Measurements from ENCODE around the gene C5orf63.

DNA sequence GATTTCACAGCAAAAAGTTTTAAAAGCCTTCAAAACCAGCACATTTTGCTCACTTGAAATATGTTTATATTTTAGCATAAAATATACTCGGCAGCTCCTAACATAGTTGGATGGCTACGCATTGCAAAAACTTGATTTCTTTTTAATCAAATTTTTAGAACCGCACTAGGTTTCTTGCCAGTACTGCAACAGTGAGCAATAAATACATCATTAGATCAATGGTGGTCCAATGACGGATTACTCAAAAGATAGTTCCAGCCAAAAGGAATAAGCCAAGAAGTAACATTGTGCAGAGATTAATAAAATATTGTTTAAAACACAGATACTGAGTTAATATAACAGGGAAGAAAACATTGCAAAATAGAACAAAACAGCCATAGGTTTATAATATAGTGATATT is 48.5 kb downstream of the C5orf63 start:
- no peak for TF ChIP-seq POLR2AphosphoS5 (IDR thresholded peaks at IDR 0.05)
- TF ChIP-seq, protein P1, sequence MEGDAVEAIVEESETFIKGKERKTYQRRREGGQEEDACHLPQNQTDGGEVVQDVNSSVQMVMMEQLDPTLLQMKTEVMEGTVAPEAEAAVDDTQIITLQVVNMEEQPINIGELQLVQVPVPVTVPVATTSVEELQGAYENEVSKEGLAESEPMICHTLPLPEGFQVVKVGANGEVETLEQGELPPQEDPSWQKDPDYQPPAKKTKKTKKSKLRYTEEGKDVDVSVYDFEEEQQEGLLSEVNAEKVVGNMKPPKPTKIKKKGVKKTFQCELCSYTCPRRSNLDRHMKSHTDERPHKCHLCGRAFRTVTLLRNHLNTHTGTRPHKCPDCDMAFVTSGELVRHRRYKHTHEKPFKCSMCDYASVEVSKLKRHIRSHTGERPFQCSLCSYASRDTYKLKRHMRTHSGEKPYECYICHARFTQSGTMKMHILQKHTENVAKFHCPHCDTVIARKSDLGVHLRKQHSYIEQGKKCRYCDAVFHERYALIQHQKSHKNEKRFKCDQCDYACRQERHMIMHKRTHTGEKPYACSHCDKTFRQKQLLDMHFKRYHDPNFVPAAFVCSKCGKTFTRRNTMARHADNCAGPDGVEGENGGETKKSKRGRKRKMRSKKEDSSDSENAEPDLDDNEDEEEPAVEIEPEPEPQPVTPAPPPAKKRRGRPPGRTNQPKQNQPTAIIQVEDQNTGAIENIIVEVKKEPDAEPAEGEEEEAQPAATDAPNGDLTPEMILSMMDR (IDR thresholded peaks at IDR 0.05), result no peak

Measured in breast epithelium (tissue), 3 donors.